GM19239 (cell line): Measurements from ENCODE around the gene SLC39A13.

ENCODE experiments used
- DNase-seq: peaks from one replicate; pipeline ENCODE4 v3.0.0; 2011; ENCODE audit warnings: low spot score; ENCODE audit not compliant: insufficient read length
- FAIRE-seq: peaks from 2 replicates; lab custom pipeline; 2011; peaks lifted over from hg19 to GRCh38; lab: Jason Lieb, UNC

Gene SLC39A13

GRCh38 chr11:47407746-47408590, at the start of gene SLC39A13:
SLC39A13 (plus strand) TSS chr11:47408590; CDS start chr11:47410095, 1,505 bp downstream.
- DNase-seq: peak; percentile 99
- peak; percentile 84 for FAIRE-seq

DNA sequence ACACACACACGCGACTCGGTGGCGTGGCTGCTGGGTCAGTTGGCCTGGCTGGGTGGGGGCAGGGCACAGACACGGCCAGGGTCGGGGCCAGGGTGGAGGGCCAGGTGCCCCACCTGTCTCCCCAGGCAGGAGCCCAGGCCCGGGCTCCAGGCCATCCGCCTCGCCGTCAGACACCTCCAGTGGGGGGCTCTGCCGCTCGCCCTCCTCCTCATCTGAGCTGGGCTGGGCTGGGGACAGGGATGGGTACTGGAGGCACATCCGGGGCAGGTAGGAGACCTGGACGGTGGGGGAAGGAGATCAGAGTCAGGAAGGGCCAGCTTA, 49.7 kb upstream of the SLC39A13 start:
- DNase-seq: no peak
- no peak for FAIRE-seq

GRCh38 chr11:47359162-47359561, 49.2 kb upstream of the SLC39A13 start:
- FAIRE-seq: no peak
- no peak for DNase-seq

DNA sequence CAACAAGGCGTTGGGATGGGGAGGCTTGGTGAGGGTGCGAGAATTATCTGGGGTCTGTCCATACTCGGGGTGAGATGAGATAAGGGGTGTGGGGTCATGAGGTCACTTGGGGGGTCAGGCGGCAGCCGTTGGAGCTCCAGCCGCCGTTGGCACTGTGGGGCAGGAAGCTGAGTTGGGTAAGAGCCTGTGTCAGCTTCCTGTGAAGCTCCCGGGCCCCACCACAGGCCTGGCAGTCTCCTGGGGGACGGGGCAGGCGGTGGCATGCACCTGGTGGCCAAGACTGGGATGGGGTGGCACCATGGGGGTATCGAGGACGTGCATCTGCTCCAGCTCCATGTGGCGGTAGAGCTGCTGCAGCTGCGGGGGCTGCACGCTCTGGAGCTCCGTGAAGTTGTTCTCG, 48.8 kb upstream of the SLC39A13 start:
- no peak for DNase-seq
- no peak for FAIRE-seq

GRCh38 chr11:47360341-47360740, 48.0 kb upstream of the SLC39A13 start:
- no peak for FAIRE-seq
- no peak for DNase-seq

- DNase-seq: no peak
- FAIRE-seq: no peak
These were observed 47.0 kb upstream of the SLC39A13 start for GRCh38 chr11:47361419-47361818.

GRCh38 chr11:47366020-47366490, 42.3 kb upstream of the SLC39A13 start:
- DNase-seq (no peak), FAIRE-seq (no peak)

DNA sequence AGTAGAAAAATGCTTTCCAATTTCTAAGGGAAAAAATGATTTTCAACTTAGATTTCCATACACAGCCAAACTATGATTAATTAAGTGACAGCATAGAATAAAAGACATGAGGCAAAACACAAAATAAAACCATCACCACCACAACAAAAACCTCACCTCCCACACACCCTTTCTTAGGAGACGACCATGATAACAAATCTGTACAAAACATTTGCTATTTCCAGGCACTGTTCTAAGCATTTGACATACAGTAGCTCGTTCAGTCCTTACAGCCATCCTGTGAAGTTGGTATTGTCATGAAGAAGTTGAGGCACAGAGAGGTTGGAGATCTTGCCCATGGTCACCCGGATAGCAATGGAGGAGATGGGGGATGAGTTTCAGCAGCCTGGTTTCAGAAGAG, 38.7 kb upstream of the SLC39A13 start:
- DNase-seq (no peak), FAIRE-seq (no peak)

DNA sequence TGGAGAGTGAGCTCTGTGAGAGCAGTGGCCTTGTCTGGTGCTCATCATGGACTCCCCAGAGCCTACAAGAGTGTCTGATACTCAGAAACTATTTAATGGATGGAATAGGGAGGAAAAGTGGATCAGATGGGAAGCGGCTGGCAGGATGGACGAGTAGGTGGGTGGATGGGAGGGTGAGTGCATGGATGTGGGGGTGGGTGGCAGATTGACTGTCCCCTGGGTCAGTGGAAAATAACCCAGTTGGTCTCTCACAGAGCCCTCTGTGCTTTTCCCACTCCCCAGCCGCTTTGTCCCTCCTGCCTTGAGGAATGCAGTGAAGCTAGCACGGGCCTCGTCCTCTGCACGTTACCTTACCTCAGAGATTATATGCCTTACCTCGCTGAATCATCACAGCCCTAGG, 36.0 kb upstream of the SLC39A13 start:
- DNase-seq (no peak), FAIRE-seq (no peak)

DNA sequence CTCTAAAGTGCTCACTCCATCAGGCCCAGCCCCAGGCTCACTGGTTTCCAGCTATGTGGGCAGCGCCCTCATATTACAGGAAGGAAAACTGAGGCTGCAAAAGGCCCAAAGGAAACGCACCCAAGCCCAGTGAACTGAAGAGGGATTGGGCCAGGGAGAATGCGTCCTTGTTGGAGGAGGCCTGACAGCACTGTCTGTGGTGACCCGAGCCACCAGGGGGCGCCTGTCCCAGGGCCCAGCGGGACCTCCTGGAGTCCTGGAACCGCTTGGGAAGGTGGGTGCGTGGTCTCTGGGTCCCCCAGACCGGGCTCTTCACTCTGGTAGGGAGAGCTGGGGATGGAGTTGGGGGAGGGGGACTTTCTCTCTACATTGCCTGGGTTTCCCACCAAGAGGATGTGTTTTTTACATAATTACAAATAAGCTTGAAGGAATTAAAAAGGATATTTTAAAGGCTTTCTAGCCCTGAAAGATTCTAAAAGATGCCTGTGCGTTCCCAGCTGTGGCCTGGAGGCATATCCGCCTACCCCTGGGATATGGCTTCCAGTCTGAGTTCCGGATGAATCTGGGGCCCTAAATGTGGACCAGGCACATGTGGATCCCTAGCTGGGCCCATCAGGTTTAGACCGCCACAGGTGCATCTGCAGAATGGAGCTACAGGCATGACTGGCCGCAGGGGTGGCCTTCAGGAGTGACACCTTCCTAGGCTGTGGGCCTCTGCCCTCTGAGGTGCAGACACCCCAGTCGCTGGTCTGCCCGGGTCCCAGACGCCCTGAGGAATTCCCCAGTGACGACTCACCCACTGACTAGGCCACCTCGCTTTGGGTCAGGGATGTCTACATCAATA, 34.3 kb upstream of the SLC39A13 start:
- FAIRE-seq: no peak

GRCh38 chr11:47374720-47375019, 33.7 kb upstream of the SLC39A13 start:
- FAIRE-seq (no peak), DNase-seq (no peak)

More for the DNA sequence above, 34.3 kb upstream of the SLC39A13 start:
- peak; percentile 76 for DNase-seq

- no peak for DNase-seq
- FAIRE-seq: no peak
These were observed 33.4 kb upstream of the SLC39A13 start for GRCh38 chr11:47375020-47375419.

DNA sequence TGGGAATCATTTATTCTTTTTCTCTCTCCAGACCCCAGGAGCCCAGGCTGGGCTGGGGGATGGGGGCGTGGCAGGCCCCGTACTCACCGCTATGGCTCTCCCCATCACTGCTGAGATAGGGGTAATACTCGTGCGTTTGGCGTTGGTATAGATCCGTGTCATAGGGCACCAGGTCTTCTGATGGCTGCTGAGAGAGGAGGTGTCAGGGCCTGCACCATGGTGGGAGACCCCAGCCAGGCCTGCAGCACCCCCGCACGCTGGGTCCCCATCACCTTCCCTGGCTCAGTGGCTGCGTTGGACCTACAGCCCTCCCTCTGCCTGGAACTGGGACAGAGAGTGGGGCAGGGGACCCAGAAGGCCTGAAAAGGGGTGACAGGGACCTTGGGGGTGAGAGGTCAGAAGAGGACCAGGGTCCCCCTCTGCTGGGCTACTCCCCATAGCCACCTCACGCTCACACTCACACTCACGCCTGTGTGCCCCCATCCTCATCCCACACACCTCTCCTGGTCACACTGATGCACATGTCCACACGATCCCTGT, 32.8 kb upstream of the SLC39A13 start:
- no peak for DNase-seq
- FAIRE-seq: no peak

DNA sequence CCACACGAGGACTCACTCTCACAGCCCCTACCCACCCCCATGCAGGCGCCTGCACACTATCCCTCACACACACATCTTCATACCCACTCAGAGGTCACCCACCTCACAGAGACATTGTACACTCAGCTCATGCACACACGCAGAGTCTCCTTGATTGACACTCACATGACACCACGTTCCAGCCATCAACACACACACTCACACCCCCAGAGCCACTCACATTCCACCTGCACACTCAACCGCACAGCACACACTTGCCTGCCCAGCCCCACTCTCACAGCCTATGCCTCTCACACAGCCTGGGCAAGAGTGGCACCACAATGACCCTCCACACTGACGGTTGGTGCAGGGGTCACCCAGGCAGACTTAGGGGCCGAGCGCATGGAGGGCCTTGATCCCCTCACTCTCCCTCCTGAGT, 32.3 kb upstream of the SLC39A13 start:
- no peak for DNase-seq
- no peak for FAIRE-seq

DNA sequence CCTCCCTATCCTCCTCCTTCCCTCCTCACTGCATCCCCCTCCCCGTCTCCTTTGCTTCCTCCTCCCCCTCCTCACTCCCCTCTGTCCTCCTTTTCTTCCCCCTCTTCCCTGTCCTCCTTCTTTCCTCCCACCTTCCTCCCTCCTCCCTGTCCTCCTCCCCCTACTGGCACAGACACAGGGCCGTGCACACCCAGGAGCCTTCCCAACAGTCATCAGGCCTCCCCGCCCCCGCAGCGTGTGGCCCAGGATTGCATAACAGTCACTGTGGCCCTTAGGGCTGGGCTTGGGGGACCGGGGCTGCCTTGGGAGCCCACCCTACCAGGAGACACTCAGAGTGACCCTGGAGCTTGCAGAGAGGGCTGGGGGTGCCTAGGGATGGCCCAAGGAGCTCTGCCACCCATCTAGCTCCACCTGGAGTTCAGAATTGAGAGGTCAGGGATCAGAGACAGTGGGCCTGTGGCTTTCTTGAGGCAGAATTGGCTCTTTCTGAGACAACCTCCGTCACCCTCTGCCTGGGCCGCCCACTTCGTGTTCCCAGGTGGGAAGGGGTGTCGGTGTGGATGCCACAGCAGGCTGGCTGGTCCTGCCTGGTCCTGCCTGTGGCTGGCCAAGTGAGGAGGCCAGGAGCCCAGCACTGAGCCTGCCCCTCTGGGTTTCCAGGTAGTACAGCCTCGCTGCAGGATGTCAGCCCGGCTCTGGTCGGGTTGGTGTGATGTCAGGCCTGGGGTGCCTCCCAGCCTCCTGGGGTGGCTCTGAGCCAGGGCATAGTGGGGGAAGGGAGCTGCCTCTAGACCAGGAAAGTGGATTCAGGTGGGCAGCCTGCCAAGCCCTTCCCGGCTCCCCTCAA, 31.6 kb upstream of the SLC39A13 start:
- DNase-seq (no peak), FAIRE-seq (peak; percentile 40)

GRCh38 chr11:47377571-47378009, 30.8 kb upstream of the SLC39A13 start:
- DNase-seq (no peak), FAIRE-seq (peak; percentile 55)

DNA sequence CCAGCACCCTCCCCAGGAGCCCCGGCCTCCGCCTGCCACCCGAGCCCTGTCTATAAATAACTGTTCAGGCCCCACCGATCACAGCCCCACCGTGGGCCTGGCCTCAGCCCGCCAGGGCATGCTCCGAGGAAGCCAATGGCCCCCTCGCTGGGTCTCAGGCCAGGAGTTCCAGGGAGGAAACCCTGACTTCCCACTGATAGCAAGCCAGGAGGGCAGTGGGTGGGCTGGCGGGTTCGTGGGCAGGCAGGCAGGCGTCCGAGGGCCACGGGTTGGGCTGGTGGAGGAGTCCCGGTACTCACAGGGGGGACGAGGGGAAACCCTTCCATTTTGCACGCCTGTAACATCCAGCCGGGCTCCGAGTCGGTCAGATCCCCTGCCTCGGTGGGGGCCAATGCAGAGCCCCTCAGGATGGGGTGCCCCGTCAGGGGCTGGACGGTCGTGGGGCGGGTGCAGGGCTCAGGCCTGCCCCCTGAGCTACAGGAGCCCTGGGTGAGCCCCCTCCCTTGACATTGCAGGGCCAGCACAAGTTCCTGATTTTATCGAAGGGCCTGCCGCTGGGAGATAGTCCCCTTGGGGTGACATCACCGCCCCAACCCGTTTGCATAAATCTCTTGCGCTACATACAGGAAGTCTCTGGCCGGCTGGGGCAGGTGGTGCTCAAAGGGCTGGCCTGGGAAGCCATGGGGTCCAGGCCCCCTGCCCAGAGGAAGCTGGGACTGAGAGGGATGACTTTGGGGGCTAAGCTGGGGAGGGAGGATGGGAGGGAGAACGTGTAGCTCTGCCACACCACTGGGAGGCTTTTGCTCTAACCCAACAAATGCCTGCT, 30.2 kb upstream of the SLC39A13 start, which contains the start of gene SPI1:
SPI1 (minus strand) TSS at position 538 of the 826 bp plus-strand sequence; CDS start at position 344, 194 bp downstream.
- DNase-seq (peak; percentile 84), FAIRE-seq (peak; percentile 86)

DNA sequence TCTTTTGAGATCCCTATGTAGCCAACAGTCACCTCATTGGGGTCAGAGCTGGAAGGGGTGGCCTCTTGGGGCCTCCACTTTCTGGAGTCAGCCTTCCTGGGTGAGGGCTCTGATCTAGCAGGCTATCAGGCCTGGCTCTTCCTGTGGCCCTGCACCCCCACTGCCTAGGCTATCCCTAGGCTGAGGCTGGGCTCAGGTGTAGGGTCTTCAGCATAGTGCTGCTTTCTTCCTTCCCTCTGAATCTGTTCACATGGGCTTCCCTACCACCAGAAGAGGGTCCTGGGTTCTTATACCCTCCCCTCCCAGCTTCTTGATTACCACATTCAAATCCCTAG, 29.6 kb upstream of the SLC39A13 start:
- FAIRE-seq: no peak
- DNase-seq: no peak

DNA sequence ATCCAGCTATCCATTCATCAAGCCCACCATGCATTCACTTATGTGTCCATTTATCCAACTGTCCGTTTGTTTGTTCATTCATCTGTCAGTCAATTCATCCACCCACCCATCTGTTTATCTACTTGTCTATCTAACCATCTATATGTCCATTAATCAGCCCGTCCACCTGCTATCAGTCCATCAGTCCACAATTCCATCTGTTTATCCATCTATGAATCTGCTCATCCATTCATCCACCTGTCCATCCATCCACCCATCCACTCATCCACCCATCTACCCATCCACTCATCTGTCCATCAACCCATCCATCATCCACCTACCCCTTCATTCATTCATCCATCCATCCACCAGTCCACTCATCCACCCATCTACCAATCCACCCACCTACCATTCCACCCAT, 29.1 kb upstream of the SLC39A13 start:
- FAIRE-seq: peak; percentile 83

More for the DNA sequence above, 29.1 kb upstream of the SLC39A13 start:
- no peak for DNase-seq
